DMS153 treated with DMSO at 0.1 percent for 48 hours (cell line): Measurements from ENCODE around the gene NFKBIZ.
"Not testable (repeated sequence)": the region's sequence is repeated elsewhere in the genome, so short reads cannot be mapped to it uniquely, and the experiment has no call there.

Experiments used
- DNase-seq: peaks from one replicate; lab custom pipeline; 2025; ENCODE audit not compliant: unreplicated experiment; lab: John Stamatoyannopoulos, UW

Gene NFKBIZ

DNA sequence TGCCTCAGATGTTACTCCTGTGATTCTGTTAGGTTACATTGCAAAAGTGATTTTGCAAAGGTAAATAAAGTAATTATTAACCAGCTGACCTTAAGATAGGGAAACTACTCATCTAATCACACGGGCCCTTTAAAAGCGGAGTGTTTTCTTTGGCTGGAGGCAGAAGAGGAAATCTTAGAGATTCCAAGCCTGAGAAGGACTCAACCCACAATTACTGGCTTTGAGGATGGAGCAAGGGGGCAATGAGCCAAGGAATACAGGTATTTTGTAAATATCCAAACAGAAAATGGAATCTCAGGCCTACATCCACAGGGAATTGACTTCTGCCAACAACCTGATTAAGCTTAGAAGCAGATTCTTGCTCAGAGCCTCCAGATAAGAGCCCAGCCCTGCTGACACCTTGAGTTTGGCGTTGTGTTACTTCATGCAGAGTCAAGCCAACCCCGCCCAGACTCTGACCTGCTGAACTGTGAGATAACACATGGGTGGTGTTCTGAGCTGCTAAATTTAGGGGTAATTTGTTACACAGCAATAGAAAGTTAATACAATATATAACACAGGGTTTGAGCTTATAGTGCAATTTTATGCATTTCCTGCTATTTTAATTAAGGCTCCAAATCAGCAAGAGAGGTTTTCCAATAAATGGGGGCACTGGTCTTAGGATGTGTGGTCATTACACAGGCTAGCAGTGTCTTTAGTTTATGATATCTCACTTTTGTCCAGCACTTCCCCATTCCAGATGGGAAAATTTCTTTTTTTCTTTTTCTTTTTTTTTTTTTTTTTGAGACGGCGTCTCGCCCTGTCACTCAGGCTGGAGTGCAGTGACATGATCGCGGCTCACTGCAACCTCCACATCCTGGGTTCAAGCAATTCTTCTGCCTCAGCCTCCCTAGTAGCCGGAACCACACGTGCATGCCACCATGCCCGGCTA is 19.5 kb downstream of the NFKBIZ start:
- no peak for DNase-seq

DNA sequence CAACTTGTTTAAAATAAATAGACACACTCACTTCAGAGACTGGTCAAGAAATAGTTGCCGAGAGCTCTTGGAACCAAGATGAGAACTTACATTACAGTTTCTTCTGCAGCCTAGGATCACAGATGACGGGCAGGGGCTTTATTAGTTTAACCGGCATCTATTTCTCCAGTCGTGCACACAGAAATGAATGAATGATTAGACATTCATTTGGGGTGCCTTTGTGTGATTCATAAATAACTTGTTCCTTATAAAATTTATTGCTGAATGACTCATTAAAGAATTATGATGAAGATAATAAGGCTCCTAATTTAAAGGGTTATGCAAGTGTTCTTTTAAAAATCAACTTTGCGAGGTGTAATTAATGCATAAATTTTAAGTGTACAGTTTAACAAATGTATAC is 20.8 kb downstream of the NFKBIZ start:
- no peak for DNase-seq

DNA sequence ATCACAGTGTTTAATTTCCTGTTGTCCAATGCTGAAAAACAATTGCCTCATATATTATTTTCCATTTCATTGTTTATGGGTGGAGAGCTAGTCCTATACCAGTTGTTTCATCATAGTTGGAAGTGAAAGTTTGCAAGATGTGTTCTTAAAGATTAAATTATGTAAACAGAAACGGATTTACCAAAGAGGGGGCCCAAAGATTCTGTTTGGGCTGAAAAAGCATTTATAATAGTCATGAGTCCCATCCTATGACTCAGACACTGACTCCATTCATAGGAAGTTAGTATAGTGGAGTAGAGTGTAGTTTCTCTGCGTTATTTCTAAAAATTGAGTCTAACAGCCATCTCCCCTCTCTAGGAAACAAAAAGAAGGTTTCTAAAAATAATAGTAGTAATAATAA is 24.3 kb downstream of the NFKBIZ start:
- DNase-seq = no peak

DNA sequence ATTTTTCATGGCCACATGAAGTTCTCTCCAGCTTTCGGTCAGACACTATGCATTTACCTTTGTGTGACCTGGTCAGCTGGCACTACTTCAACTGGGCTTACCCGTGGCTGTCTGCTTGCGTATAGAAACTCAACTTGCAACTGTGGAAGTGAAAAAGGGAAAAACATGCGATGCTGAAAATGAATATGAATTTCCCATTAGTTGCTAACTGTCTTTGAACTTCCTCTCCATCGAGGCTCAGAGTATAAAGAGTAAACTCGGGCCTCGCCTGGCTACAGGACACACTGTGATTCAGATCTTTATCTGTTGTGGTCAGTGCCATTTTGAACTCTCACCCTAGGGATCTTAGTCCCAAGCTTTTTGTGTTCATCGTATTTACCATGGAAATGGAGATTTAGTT is 26.8 kb downstream of the NFKBIZ start:
- DNase-seq = no peak

DNA sequence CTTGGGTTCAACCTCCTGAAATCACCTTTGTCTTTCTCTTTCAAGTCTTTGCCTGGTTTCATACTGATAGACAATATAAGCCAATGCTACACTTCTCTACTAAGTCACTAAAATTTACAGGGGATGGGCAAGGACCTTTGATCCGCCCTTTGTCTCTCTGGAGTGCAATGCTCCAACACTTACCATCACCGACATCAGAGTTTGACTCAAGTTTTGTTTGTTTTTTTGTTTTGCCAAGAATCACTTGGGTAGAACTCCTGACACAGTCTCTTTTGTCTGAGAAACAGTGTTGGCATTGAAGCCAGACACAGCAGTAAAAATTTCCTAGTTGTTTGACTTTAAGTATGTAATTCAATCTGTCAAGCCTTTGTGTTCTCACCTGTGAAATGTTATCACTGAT is 29.3 kb downstream of the NFKBIZ start:
- peak; percentile 28 for DNase-seq

DNA sequence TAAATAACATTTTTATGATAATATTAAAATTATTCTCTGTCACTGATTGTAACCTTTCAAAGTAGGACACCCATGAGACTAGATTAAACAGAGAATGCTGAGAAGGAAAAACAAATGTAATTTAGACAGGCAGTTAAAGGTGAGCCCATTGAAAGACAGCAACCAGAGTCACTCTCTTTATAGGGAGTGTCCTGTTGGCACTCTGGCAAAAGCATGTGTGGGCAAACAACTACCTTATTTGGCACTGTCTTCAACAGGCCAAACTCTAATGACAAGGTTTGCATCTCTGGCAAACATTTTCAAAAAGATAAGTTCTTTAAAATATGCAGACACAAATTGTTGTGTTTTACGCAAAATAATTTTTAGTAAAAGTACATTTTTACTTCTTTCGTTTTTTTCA is 29.8 kb downstream of the NFKBIZ start:
- DNase-seq = peak; percentile 21

DNA sequence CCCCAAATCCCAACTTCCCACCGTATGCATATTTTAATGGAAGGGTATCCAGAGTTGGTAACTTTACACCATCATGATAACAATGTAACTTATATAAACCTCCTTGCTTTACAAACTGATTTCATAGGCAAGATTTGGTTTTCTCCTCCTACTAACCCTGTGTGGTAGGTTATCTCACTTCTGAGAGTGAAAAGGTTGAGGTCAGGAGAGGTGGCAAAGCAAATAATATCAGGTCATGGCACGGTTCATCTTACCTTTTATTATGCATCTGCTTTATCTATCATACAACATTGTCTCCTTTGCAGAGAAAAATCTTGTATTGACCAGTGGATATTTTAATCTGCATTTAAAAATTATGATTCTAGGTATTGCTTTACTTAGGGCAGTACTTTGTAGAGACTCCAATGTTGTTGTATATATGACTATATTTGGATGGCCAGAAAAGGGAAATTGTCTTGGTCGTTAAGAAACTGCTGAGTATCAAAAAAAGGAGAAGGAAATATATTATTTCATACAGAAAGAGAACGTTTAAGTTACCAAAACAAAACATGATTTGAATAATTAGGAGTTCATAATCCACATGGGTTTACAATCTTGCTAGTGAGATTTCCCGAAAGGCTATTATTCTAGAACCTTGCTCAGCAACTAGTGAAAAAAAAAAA is 30.4 kb downstream of the NFKBIZ start:
- no peak for DNase-seq

DNA sequence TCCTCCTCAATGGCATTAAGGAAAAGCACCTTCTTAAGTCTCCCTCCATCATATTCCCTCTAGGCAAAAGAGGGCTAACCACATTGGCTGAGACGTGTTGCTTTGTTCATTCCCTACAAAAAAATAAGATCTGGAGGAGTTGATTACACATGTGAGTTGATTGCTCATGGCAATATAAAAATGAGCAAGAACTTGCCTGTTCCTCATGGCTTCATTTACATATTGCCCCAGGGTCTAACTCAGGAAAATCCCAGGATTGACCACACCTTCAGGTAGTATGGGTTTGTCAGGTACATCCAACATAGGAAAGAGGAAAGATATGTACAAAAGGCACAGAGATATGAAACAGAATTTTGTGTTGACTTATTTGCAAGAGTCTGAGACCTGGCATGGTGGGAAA is 35.5 kb downstream of the NFKBIZ start:
- DNase-seq = no peak

DNA sequence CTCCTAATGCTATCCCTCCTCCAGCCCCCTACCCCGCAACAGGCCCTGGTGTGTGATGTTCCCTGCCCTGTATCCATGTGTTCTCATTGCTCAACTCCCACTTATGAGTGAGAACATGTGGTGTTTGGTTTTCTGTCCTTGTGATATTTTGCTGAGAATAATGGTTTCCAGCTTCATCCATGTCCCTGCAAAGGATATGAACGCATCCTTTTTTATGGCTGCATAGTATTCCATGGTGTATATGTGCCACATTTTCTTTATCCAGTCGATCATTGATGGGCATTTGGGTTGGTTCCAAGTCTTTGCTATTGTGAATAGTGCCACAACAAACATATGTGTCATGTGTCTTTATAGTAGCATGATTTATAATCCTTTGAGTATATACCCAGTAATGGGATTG is 36.3 kb downstream of the NFKBIZ start:
- not testable (repeated sequence) for DNase-seq

DNA sequence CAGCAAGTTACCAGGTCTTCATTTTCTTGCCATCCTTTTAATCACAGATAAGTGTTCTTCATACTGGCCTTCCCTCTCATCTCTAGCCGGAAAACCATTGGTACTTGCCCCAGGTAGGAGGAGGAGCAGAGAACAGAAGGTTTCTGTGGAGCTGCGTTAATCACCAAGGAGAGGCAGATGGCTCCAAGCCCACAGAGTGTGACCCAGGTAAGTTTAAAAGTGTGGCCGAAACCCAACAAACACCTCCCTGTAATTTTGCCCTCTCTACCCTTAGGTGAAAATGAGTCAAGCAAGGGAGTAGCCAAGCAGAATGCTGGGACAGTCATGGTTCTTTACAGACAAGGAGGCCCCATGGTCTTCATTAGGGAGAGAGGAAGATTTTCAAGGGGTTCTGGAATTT is 37.3 kb downstream of the NFKBIZ start:
- DNase-seq = no peak

DNA sequence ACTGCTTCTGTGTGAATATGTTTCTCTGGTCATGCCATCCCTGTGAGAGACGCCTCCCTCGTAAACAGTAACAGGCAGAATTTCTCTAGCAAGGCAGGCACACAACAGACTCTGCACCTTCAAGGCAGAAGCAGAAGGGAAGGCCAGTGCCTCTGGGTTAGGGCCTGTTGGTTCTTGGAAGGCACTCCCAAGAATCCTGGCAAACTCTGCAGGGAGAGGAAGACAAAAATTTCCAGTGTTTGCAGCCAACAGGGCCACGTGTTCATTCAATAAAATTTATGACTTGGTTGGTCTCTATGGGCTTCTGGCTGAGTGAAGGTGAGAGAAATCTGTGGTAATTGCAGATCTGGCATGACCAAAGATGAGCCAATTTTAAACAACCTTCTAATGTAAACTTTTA is 39.3 kb downstream of the NFKBIZ start:
- no peak for DNase-seq

DNA sequence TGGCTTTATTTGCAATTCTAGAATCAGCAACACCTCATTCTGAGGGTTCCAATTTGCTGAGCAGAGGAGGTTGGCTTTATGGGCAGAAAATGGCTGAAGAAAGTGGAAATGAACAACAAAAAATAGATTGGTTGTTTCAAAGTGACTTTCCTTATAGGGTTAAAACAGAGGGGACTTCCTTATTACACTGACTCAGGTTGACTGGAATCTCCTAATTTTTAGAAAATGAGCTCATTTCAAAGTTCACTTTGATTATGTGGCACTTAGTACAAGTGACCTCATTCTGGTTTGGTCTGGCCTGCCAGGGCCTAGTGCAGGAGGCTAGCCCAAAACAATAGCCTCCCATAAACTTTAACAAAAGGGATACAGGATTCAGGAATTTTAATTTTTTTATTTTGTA is 41.4 kb downstream of the NFKBIZ start:
- no peak for DNase-seq

DNA sequence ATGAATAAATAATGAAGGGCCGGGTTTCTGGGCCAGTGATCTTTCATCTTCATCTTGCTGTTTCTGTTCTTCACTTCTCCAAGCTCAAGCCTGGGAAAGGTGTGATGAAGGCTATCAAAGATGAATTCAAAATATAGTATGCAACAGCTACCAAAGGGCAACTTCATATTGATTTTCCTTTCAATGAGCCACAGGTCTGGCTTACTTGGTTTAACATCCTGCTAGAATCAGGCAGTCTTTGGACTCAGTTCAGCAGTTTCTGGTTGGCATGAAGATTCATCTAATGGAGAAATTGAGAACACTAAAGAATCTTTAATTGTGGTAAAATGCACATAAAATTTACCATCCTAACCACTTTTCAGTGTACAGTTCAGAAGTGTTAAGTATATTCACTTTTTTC is 43.3 kb downstream of the NFKBIZ start:
- no peak for DNase-seq

DNA sequence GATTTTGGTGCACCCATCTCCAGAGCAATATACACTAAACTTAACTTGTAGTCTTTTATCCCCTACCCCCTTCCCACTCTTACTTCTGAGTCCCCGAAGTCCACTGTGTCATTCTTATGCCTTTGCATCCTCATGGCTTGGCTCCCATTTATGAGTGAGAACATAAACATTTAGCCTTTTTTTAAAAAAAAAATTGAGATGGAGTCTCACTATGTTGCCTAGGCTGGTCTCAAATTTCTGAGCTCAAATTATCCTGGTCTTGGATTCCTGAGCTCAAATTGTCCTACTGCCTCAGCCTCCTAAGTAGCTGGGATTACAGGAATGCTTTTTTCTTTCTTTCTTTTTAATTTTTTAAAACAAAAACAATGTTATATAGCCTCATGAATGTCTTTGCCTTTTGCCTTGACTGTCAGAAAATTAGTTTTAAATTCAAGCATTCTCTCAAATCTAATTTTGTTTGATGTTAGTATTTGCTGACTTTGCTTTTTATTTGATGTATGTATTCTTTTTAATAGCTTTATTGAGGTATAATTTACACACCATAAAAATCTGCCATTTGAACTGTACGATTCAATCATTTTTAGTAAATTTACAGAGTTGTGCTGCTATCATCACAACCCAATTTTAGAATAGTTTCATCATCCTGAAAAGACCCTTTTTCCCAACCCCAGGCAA is 46.9 kb downstream of the NFKBIZ start:
- no peak for DNase-seq

DNA sequence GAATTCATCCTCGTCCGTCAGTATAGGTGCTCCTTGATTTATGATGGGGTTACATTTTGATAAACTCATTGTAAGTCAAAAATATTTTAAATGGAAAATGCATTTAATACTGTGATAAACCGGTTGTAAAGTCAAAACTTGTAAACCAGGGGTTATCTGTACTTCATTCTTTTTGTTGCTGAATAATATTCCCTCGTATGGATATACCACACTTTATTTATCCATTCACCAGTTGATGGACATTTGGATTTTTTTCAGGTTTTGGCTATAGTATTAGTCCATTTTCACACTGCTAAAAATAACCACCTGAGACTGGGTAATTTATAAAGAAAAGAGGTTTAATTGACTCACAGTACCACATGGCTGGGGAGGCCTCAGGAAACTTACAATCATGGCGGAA is 47.7 kb downstream of the NFKBIZ start:
- no peak for DNase-seq

DNA sequence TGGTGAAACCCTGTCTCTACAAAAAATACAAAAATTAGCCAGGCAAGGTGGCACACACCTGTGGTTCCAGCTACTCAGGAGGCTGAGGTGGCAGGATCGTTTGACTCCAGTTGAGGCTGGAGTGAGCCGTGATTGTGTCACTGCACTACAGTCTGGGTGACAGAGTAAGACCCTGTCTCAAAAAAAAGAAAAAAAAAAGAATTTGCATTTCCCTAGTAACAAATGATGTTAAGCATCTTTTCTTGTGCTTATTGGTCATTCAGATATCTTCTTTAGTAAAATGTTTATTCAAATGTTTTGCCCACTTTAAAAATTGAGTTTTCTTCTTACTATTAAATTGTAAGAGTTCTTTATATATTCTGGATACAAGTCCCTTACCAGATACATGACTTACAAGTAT is 48.7 kb downstream of the NFKBIZ start:
- DNase-seq = no peak

DNA sequence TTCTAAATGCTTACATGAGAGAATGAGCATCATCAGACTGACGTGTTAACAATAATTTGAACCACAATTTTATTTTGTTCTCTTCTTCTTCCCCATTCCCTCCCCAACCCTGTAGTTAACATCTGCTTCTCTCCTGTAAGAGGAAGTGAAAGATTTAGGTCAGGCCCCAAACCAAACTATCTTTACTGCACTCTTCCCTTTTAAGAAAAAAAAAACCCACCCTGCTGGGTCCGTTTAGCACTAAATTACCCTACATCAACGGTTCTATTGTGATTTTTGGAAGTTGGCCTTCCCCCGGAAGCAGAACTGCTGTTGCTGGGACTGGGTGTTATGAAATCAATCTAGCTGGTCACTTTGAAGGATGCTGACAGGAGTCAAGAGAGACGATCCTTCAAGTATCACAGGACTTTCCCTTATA is 49.4 kb downstream of the NFKBIZ start:
- DNase-seq = no peak

DNA sequence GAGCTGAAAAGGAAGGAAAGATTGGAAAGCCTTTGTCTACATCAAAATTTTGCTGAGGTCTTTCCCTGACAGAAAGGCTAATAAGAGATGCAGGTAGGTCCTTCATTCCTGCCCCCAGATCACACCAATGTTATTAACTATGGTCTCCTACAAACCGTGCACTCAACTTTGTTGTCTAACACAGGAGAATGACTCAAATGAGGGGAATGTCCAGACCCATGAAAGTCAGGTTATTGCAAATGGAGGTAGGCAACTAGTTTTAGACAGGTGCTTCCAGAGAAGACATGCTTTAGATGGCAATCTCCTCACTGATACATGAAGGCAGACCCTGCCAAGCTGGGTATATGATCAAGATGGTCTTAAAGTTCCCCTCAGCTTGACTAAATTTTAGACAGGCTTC is 51.0 kb downstream of the NFKBIZ start:
- no peak for DNase-seq

DNA sequence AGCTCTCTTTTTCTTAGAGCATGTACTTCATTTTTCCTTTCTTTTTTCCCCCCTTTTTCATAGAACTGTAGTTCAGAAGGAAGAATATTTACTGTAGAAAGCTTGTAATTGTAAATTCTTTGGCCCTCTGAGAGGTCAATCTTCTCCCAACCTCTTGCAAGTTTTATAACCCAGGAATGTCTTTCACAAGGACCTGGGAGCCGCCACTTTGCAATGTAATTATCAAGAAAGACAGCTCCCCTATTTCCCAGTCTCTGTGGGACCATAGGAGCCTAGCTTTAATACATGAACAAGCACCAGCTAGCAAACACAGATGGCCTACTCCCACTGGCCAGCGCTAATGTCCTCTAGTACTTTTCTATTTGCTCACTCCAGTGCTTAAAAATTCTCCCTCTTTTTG is 51.4 kb downstream of the NFKBIZ start:
- DNase-seq = no peak

DNA sequence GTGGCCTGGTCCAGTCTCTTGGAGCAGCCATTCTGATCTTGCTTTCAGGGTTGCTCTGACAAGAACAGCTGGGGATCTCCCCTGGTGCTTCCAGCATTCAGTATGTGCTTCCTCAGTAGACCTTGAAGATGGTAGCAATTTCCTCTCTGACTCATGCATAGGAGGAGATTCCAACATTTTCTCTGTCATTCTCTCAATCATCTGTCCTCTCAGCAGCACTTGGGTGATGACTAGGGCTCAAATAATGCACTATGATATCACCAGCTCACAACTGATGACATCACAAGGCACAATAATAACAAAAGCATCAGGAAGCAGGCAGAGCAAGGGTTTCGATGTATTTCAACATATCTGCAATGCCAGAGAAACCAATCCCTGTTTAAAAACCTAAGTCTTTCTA is 52.7 kb downstream of the NFKBIZ start:
- DNase-seq = no peak

DNA sequence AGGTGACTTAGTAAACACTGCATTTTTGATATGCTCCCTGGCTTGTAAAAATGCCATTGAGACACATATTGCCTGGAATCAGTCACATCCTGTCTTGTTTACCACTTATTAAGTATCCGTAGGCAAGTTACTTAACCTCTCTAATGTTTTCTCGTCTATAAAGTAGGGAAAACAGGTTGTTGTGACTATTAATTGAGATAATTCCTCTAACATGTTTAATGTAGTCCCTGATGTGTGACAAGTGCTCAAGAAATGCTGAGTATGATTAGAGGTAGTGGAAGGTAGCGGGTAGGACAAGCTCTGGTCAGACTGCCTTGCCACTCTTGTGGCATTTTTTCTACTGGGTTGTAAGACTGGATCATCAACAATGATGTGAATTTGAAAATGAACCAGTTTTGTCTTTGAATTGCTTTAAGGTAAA is 54.1 kb downstream of the NFKBIZ start:
- DNase-seq = no peak

DNA sequence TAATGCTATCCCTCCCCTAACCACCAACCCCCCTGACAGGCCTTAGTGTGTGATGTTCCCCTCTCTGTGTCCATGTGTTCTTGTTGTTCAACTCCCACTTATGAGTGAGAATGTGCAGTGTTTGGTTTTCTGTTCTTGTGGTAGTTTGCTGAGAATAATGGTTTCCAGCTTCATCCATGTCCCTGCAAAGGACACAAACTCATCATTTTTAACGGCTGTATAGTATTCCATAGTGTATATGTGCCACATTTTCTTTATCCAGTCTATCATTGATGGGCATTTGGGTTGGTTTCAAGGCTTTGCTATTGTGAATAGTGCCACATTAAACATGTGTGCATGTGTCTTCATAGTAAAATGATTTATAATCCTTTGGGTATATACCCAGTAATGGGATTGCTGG is 56.3 kb downstream of the NFKBIZ start:
- not testable (repeated sequence) for DNase-seq
